GM23338 (cell line): Measurements from ENCODE around the gene EIF4G3. TPM values are rescaled to one million over a fixed set of nuclear protein-coding genes. Genes with fewer than 3 reads are reported as not detected.

Source experiments
- ATAC-seq: fragments of 200-7000 bp; cut with Tn5 transposase; 3 replicates; pipeline ENCODE4 v1.9.1; 2020
- DNase-seq: peaks from one replicate; pipeline ENCODE4 v3.0.0-alpha.2; 2015; ENCODE audit warnings: low spot score
- H2AFZ ChIP-seq: fragments of 200-600 bp; sonication (generic); 2 replicates; pipeline ENCODE4 v1.8.0; 2016; ENCODE audit warnings: antibody characterized with exemption, mild to moderate bottlenecking, moderate library complexity
- H3F3A ChIP-seq: fragments of 200-600 bp; sonication (generic); replicated peaks from 2 replicates; pipeline ENCODE4 v1.8.0; 2017; ENCODE audit warnings: antibody characterized with exemption, mixed run types, low read depth
- H3K27ac ChIP-seq: fragments of 200-600 bp; sonication (generic); 2 replicates; pipeline ENCODE4 v1.6.1; 2016; ENCODE audit warnings: low read depth
- H3K27me3 ChIP-seq: fragments of 200-600 bp; sonication (generic); 2 replicates; pipeline ENCODE4 v1.8.0; 2016; ENCODE audit warnings: mild to moderate bottlenecking, mixed run types, moderate library complexity; ENCODE audit not compliant: insufficient read depth
- H3K36me3 ChIP-seq: fragments of 200-600 bp; sonication (generic); 2 replicates; pipeline ENCODE4 v1.8.0; 2016; ENCODE audit warnings: mild to moderate bottlenecking; ENCODE audit not compliant: insufficient read depth
- H3K4me1 ChIP-seq: fragments of 200-600 bp; sonication (generic); 2 replicates; pipeline ENCODE4 v1.8.0; 2016; ENCODE audit warnings: mild to moderate bottlenecking, moderate library complexity; ENCODE audit not compliant: insufficient read depth
- H3K4me2 ChIP-seq: fragments of 200-600 bp; sonication (generic); 2 replicates; pipeline ENCODE4 v1.7.1; 2017; ENCODE audit warnings: mixed run types
- H3K4me3 ChIP-seq: fragments of 200-600 bp; sonication (generic); 2 replicates; pipeline ENCODE4 v1.6.1; 2016; ENCODE audit warnings: mixed run types
- H3K79me2 ChIP-seq: fragments of 200-600 bp; sonication (generic); replicated peaks from 2 replicates; pipeline ENCODE4 v1.8.0; 2017; ENCODE audit warnings: mild to moderate bottlenecking; ENCODE audit not compliant: insufficient read depth
- H3K9me2 ChIP-seq: fragments of 200-600 bp; sonication (generic); 2 replicates; pipeline ENCODE4 v1.8.0; 2017; ENCODE audit not compliant: insufficient read depth
- H4K20me1 ChIP-seq: fragments of 200-600 bp; sonication (generic); replicated peaks from 2 replicates; pipeline ENCODE4 v1.8.0; 2017; ENCODE audit warnings: mild to moderate bottlenecking; ENCODE audit not compliant: insufficient read depth
- H3K27ac Mint-ChIP-seq: 2 replicates; pipeline ENCODE4 v1.8.0; 2020; ENCODE audit warnings: inconsistent platforms, mild to moderate bottlenecking, moderate library complexity, mixed read lengths
- H3K27me3 Mint-ChIP-seq: 3 replicates; pipeline ENCODE4 v1.8.0; 2022; ENCODE audit warnings: low read depth, mild to moderate bottlenecking, moderate library complexity, mixed read lengths, inconsistent platforms; ENCODE audit not compliant: insufficient read depth, poor library complexity
- H3K36me3 Mint-ChIP-seq: 3 replicates; pipeline ENCODE4 v1.8.0; 2021; ENCODE audit warnings: low read depth, mild to moderate bottlenecking, inconsistent platforms, moderate library complexity, mixed read lengths
- H3K4me1 Mint-ChIP-seq: 3 replicates; pipeline ENCODE4 v1.8.0; 2020; ENCODE audit warnings: mild to moderate bottlenecking, inconsistent platforms, mixed read lengths
- H3K4me3 Mint-ChIP-seq: 3 replicates; pipeline ENCODE4 v1.8.0; 2021; ENCODE audit warnings: moderate library complexity, mild to moderate bottlenecking, inconsistent platforms, mixed read lengths
- H3K9me3 Mint-ChIP-seq: 3 replicates; pipeline ENCODE4 v1.8.0; 2020; ENCODE audit warnings: moderate library complexity, mild to moderate bottlenecking, inconsistent platforms, mixed read lengths
- EZH2phosphoT487 ChIP-seq: fragments of 200-600 bp; sonication (generic); IDR thresholded peaks from one replicate; pipeline ENCODE4 v1.8.1; 2018; ENCODE audit warnings: antibody characterized with exemption; ENCODE audit not compliant: unreplicated experiment
- JUNB ChIP-seq: IDR thresholded peaks from one replicate; pipeline ENCODE4 v1.6.1; 2016; ENCODE audit warnings: antibody characterized with exemption; ENCODE audit not compliant: unreplicated experiment
- POLR2AphosphoS5 ChIP-seq: IDR thresholded peaks from 2 replicates; pipeline ENCODE4 v1.6.1; 2016; ENCODE audit warnings: antibody characterized with exemption, low read depth
- STAT1 ChIP-seq: IDR thresholded peaks from one replicate; pipeline ENCODE4 v1.6.1; 2016; ENCODE audit warnings: antibody characterized with exemption; ENCODE audit not compliant: unreplicated experiment
- ZNF114 ChIP-seq: fragments of 250-450 bp; sonication (Bioruptor Pico); IDR thresholded peaks from 2 replicates; pipeline ENCODE4 v1.5.0; 2020; ENCODE audit warnings: mild to moderate bottlenecking, moderate library complexity
- ZNF331 ChIP-seq: fragments of 250-450 bp; sonication (Bioruptor Pico); IDR thresholded peaks from 2 replicates; pipeline ENCODE4 v1.5.0; 2020; ENCODE audit warnings: low read depth, mild to moderate bottlenecking, moderate library complexity
- polyA plus RNA-seq: library from polyadenylated mRNA; unstranded; fragments of >200 nt; fragmentation: Nextera tagmentation; extraction: Ambion mirVana; gene quantifications from 2 replicates; pipeline ENCODE4 v1.2.1, GENCODE V29; 2016
- total RNA-seq: library from RNA; depleted of rRNA; stranded (reverse); fragments of >200 nt; shearing (Covaris generic); gene quantifications from 2 replicates; pipeline ENCODE4 v1.2.3, GENCODE V29; 2014
- TF ChIP-seq, protein P1 (sequence below), 2 experiments: fragments of 200-600 bp in 1 of 2; sonication (generic) in 1 of 2; conservative IDR thresholded peaks; 2 replicates each; pipeline versions ENCODE4 v1.5.1 to v1.6.1; 2016 to 2017; ENCODE audit warnings: antibody characterized with exemption in 2 of 2, low read depth in 2 of 2, mild to moderate bottlenecking in 2 of 2, moderate library complexity in 1 of 2
- TF ChIP-seq, protein P2 (sequence below): fragments of 250-450 bp; sonication (Bioruptor Pico); IDR thresholded peaks from 2 replicates; pipeline ENCODE4 v1.5.0; 2020; ENCODE audit warnings: mild to moderate bottlenecking, moderate library complexity
- TF ChIP-seq, protein P3 (sequence below): IDR thresholded peaks from 2 replicates; pipeline ENCODE4 v1.6.1; 2016; ENCODE audit warnings: antibody characterized with exemption

Gene EIF4G3
- total and polyA plus RNA-seq, 2 experiments from 2014 or later = 37.9 to 68.1 TPM

DNA sequence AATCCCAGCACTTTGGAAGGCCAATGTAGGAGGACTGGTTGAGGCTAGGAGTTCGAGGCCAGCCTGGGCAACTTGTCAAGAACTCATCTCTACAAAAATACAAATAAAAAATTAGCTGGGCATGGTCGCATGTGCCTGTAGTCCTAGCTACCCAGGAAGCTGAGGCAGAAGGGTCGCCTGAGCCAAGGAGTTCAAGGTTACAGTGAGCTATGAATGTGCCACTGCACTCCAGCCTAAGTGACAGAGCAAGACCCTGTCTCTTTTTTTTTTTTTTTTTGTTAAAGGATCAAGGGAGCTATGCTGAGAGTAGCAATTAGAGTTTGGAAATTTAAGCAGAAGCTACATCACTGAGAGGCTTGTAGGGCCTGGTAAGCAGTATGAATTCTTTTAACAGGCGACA, 70.9 kb downstream of the EIF4G3 start (continued):
- TF ChIP-seq ZNF114 (CRISPR knock-in tag) = no peak
- TF ChIP-seq, protein P1, sequence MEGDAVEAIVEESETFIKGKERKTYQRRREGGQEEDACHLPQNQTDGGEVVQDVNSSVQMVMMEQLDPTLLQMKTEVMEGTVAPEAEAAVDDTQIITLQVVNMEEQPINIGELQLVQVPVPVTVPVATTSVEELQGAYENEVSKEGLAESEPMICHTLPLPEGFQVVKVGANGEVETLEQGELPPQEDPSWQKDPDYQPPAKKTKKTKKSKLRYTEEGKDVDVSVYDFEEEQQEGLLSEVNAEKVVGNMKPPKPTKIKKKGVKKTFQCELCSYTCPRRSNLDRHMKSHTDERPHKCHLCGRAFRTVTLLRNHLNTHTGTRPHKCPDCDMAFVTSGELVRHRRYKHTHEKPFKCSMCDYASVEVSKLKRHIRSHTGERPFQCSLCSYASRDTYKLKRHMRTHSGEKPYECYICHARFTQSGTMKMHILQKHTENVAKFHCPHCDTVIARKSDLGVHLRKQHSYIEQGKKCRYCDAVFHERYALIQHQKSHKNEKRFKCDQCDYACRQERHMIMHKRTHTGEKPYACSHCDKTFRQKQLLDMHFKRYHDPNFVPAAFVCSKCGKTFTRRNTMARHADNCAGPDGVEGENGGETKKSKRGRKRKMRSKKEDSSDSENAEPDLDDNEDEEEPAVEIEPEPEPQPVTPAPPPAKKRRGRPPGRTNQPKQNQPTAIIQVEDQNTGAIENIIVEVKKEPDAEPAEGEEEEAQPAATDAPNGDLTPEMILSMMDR (conservative IDR thresholded peaks at IDR 0.05; ENCODE audit: low read depth in 2 of 2) = no peak

DNA sequence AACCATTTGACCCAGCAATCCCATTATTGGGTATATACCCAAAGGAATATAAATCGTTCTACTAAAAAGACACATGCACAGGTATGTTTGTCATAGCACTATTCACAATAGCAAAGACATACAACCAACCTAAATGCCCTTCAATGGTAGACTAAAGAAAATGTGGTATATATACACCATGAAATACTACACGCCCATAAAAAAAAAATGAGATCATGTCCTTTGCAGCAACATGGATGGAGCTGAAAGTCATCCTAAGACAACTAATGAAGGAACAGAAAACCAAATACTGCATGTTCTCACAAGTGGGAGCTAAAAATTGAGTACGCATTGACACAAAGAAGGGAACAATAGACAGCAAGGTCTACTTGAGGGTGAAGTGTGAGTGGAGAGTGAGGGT, 72.0 kb downstream of the EIF4G3 start:
- H3K36me3 ChIP-seq = no peaks in the 10 kb centered on the region; the same call in 1 of the 2 replicates
- H3F3A ChIP-seq = no peaks in the 10 kb centered on the region
- ATAC-seq (no peak), DNase-seq (no peak)
- Mint-ChIP-seq H3K4me3 (no peak overlapping the region), H3K4me1 (peaks cover 14% of the 10 kb centered on the region), H3K27ac (no peak overlapping the region), H3K36me3 (peaks cover 6% of the 10 kb centered on the region), H3K27me3 (peaks cover 4% of the 10 kb centered on the region), H3K9me3 (no peaks in the 10 kb centered on the region)
- H3K4me1 ChIP-seq = peaks cover 13% of the 10 kb centered on the region
- H3K79me2 ChIP-seq = peaks cover 56% of the 10 kb centered on the region
- H2AFZ ChIP-seq = no peak overlapping the region
- peaks cover 4% of the 10 kb centered on the region for H4K20me1 ChIP-seq
- TF ChIP-seq ZNF114 (CRISPR knock-in tag) (no peak), POLR2AphosphoS5 (no peak), JUNB (no peak), EZH2phosphoT487 (no peak), STAT1 (no peak), ZNF331 (CRISPR knock-in tag) (no peak)
- TF ChIP-seq, protein P2, sequence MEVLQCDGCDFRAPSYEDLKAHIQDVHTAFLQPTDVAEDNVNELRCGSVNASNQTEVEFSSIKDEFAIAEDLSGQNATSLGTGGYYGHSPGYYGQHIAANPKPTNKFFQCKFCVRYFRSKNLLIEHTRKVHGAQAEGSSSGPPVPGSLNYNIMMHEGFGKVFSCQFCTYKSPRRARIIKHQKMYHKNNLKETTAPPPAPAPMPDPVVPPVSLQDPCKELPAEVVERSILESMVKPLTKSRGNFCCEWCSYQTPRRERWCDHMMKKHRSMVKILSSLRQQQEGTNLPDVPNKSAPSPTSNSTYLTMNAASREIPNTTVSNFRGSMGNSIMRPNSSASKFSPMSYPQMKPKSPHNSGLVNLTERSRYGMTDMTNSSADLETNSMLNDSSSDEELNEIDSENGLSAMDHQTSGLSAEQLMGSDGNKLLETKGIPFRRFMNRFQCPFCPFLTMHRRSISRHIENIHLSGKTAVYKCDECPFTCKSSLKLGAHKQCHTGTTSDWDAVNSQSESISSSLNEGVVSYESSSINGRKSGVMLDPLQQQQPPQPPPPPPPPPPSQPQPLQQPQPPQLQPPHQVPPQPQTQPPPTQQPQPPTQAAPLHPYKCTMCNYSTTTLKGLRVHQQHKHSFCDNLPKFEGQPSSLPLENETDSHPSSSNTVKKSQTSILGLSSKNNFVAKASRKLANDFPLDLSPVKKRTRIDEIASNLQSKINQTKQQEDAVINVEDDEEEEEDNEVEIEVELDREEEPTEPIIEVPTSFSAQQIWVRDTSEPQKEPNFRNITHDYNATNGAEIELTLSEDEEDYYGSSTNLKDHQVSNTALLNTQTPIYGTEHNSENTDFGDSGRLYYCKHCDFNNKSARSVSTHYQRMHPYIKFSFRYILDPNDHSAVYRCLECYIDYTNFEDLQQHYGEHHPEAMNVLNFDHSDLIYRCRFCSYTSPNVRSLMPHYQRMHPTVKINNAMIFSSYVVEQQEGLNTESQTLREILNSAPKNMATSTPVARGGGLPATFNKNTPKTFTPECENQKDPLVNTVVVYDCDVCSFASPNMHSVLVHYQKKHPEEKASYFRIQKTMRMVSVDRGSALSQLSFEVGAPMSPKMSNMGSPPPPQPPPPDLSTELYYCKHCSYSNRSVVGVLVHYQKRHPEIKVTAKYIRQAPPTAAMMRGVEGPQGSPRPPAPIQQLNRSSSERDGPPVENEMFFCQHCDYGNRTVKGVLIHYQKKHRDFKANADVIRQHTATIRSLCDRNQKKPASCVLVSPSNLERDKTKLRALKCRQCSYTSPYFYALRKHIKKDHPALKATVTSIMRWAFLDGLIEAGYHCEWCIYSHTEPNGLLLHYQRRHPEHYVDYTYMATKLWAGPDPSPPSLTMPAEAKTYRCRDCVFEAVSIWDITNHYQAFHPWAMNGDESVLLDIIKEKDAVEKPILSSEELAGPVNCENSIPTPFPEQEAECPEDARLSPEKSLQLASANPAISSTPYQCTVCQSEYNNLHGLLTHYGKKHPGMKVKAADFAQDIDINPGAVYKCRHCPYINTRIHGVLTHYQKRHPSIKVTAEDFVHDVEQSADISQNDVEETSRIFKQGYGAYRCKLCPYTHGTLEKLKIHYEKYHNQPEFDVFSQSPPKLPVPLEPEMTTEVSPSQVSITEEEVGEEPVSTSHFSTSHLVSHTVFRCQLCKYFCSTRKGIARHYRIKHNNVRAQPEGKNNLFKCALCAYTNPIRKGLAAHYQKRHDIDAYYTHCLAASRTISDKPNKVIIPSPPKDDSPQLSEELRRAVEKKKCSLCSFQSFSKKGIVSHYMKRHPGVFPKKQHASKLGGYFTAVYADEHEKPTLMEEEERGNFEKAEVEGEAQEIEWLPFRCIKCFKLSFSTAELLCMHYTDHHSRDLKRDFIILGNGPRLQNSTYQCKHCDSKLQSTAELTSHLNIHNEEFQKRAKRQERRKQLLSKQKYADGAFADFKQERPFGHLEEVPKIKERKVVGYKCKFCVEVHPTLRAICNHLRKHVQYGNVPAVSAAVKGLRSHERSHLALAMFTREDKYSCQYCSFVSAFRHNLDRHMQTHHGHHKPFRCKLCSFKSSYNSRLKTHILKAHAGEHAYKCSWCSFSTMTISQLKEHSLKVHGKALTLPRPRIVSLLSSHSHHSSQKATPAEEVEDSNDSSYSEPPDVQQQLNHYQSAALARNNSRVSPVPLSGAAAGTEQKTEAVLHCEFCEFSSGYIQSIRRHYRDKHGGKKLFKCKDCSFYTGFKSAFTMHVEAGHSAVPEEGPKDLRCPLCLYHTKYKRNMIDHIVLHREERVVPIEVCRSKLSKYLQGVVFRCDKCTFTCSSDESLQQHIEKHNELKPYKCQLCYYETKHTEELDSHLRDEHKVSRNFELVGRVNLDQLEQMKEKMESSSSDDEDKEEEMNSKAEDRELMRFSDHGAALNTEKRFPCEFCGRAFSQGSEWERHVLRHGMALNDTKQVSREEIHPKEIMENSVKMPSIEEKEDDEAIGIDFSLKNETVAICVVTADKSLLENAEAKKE (CRISPR knock-in tag) = no peak
- TF ChIP-seq, protein P3, sequence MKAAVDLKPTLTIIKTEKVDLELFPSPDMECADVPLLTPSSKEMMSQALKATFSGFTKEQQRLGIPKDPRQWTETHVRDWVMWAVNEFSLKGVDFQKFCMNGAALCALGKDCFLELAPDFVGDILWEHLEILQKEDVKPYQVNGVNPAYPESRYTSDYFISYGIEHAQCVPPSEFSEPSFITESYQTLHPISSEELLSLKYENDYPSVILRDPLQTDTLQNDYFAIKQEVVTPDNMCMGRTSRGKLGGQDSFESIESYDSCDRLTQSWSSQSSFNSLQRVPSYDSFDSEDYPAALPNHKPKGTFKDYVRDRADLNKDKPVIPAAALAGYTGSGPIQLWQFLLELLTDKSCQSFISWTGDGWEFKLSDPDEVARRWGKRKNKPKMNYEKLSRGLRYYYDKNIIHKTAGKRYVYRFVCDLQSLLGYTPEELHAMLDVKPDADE = no peak
- TF ChIP-seq, protein P1 (conservative IDR thresholded peaks at IDR 0.05; ENCODE audit: low read depth in 2 of 2) = no peak
- no peaks in the 10 kb centered on the region for H3K9me2 ChIP-seq
- no peak overlapping the region for H3K27ac ChIP-seq
- no peak overlapping the region for H3K4me2 ChIP-seq
- no peaks in the 10 kb centered on the region for H3K27me3 ChIP-seq
- no peak overlapping the region for H3K4me3 ChIP-seq
